Skeletal muscle cell (primary cell): ENCODE results near the gene WDR89.
"Not testable (repeated sequence)": the region's sequence is repeated elsewhere in the genome, so short reads cannot be mapped to it uniquely, and the experiment has no call there.

Experiments
- DNase-seq: peaks from one replicate; pipeline ENCODE4 v3.0.0-alpha.2; 2010; ENCODE audit warnings: low read depth
- H3K4me3 ChIP-seq: 2 replicates; pipeline ENCODE4 v1.5.1; 2011; ENCODE audit warnings: low read depth, mild to moderate bottlenecking, control low read depth, low read length, moderate library complexity

Gene WDR89, protein sequence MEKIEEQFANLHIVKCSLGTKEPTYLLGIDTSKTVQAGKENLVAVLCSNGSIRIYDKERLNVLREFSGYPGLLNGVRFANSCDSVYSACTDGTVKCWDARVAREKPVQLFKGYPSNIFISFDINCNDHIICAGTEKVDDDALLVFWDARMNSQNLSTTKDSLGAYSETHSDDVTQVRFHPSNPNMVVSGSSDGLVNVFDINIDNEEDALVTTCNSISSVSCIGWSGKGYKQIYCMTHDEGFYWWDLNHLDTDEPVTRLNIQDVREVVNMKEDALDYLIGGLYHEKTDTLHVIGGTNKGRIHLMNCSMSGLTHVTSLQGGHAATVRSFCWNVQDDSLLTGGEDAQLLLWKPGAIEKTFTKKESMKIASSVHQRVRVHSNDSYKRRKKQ

DNA sequence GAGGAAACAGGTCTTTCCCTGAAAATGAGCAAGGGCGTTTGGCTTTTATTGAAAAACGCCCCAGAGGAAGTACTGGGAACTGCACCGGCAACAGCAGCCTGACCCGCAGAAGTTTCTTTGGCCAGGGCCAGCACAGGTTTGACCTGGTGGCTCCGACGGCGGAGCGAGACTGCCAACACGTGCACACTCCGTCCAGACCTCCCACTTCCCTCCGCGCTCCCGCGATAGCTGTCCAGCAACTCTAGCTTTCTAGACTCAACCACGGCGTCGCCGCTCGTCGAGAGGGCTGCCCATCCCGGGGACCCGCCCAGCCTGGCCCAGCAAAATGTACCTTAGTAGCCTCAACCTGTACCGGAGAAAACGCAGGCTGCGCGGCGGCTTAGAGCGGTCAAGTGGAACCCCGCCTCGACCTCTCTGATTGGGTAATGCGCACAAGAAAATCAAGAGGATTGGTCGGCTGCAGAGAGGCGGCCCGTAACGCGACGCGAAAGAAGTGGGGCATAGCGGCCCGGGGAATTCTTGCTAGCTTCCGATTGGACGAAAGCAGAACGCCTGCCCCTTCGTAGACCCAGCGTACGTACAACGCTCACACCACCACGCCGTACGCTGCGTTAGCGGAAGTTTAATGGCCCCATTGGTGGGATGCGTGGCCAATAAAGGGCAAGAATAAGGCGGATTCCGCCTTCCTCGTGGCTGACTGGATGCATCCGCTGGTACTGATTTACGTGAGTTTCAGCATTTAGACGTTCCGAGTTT lies at the start of gene WDR89:
WDR89 (minus strand) TSS at position 399 of the 756 bp plus-strand sequence. CDS start 41,929 bp downstream, outside the sequence.
- DNase-seq = peak; percentile 99
- H3K4me3 ChIP-seq = peak within 1 kb of the TSS; percentile 81

GRCh38 chr14:63689132-63689531 lies 47.5 kb upstream of the WDR89 start:
- DNase-seq = no peak
- H3K4me3 ChIP-seq = no peak overlapping the region

GRCh38 chr14:63686926-63687325 lies 45.3 kb upstream of the WDR89 start:
- no peak overlapping the region for H3K4me3 ChIP-seq
- DNase-seq = no peak

GRCh38 chr14:63685401-63685800 lies 43.7 kb upstream of the WDR89 start:
- H3K4me3 ChIP-seq = no peak overlapping the region
- no peak for DNase-seq

- no peak overlapping the region for H3K4me3 ChIP-seq
- no peak for DNase-seq
These were observed 41.3 kb upstream of the WDR89 start for GRCh38 chr14:63682727-63683593.

GRCh38 chr14:63678536-63678935 lies 36.9 kb upstream of the WDR89 start:
- DNase-seq = no peak

GRCh38 chr14:63677891-63678379 lies 36.3 kb upstream of the WDR89 start:
- DNase-seq = peak; percentile 17
- H3K4me3 ChIP-seq = no peak overlapping the region

More at GRCh38 chr14:63678536-63678935, 36.9 kb upstream of the WDR89 start:
- no peak overlapping the region for H3K4me3 ChIP-seq

DNA sequence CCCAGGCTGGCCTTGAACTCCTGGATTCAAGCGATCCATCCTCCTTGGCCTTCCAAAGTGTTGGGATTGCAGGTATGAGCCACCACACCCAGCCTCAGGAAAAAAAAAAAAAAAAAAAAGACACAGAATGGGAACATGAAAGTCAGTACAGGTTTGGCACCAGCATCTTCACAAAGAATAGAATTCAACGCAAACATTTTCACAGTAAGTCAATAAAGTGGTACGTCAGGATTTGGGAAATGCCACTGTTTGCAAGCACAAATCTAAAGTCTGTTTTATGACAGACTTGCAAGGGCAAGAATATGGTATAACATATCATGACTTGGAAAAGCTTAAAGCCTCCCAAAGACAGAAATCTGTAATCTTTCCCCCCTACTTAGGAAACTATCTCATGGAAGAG lies 34.9 kb upstream of the WDR89 start:
- no peak for DNase-seq
- H3K4me3 ChIP-seq = no peak overlapping the region

DNA sequence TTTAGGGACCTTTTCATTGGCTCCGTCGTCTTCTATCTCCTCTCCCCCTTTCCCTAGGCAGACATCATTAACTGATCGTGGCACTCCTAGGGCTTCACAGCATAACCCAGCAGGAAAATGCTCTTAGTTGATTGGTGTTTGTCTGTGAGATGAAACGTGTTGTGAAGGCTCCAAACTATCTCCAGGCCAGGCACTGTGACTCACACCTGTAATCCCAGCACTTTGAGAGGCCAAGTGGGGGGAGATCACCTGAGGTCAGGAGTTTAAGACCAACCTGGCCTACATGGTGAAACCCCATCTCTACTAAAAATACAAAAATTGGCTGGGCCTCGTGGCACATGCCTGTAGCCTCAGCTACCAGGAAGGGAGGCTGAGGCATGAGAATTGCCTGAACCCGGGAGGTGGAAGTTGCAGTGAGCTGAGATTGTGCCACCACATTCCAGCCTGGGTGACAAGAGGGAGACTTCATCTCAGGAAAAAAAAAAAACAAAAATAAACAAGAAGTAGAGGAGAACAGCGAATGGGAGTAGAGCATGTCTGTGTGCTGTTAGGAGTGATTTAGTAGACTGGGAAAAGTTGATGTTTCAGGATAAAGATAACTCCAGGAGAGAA lies 32.3 kb upstream of the WDR89 start:
- DNase-seq = no peak
- no peak overlapping the region for H3K4me3 ChIP-seq

- no peak overlapping the region for H3K4me3 ChIP-seq
- DNase-seq = no peak
These were observed 31.6 kb upstream of the WDR89 start for GRCh38 chr14:63673255-63673654.

GRCh38 chr14:63672417-63673180 lies 30.9 kb upstream of the WDR89 start:
- DNase-seq = no peak

GRCh38 chr14:63671987-63672386 lies 30.3 kb upstream of the WDR89 start:
- no peak for DNase-seq
- H3K4me3 ChIP-seq = no peak overlapping the region

More at GRCh38 chr14:63672417-63673180, 30.9 kb upstream of the WDR89 start:
- no peak overlapping the region for H3K4me3 ChIP-seq

- H3K4me3 ChIP-seq = no peak overlapping the region
- DNase-seq = no peak
These were observed 29.0 kb upstream of the WDR89 start for GRCh38 chr14:63670692-63671091.

DNA sequence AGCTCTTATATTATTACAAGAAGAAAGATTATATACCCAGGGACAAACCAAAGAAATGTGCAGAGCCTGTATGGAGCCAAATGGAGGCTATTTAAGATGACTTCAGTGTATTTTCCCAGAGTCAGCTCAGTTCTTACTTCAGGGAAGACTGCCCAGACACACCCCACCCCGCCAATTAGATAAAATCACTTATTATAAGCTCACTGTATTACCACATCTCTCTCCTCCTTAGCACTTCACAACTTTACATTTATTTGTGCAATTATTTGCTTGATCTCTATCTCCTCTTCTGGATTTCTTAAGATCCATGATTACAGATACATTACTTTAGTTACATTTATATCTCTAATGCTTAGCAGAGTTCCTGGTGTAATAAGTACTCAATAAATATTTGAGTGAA lies 24.7 kb upstream of the WDR89 start:
- no peak for DNase-seq
- no peak overlapping the region for H3K4me3 ChIP-seq

DNA sequence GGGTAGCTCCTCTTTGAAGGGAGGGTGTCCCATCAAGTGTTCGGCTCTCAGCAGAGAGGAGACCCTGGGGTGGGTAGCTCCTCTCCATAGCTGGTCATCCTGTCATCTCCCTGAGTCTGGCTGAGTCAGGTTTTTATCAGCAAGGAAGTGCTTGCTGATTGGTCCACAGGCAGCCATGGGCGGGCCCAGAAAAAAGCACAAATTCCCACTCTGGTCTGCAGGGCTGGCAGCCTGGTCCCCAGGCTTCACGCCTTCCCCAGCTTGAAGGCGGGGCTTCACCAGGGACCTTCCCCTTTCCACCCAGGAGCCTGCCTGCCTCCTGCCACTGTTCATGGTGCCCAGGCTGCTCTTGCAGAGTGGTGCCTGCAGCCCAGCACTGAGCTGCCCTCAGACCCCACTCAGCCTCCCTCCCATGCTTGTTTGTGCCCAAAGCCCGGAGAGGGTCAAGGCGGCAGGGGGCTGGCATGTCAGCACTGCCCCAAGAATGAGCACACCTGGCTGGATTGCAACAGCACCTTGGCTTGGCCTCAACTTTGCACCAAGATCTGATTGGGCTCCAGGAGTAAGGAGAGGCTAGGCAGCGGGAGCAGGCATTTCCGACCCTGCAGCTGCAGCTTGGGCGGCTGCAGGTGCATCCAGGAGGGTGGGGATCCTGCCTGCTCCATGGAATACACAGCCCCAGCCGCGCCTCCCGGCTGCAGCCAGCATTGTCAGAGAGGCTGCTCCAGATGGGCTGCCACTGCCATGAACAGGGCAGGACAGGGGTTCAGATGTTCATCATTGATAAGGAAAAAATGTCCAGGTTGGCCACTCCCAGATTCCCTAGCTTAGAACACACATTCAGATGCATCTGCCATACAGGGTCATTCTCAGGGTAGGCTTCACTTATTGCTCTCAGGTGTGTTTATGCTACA lies 22.0 kb upstream of the WDR89 start:
- no peak for DNase-seq
- H3K4me3 ChIP-seq = no peak overlapping the region

DNA sequence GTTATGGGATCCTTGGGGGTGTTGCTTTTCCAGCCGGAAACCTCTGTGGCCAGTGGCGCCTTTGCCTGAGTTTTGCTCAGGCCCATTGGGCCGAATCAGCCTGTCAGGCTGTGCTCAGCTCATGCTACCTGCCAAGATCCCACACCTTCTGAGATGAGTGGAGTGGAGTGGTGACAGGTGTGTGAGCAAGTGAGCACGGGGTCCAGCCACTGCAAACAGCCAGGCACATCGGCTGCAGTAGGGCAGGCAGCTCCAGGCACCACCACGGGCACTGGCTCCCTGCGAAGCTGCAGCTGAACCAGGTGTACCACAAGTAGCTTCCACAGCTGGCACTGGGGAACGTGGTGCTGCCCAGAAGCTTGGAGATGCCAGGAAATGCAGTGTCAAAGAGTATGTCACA lies 21.1 kb upstream of the WDR89 start:
- DNase-seq = no peak
- no peak overlapping the region for H3K4me3 ChIP-seq

DNA sequence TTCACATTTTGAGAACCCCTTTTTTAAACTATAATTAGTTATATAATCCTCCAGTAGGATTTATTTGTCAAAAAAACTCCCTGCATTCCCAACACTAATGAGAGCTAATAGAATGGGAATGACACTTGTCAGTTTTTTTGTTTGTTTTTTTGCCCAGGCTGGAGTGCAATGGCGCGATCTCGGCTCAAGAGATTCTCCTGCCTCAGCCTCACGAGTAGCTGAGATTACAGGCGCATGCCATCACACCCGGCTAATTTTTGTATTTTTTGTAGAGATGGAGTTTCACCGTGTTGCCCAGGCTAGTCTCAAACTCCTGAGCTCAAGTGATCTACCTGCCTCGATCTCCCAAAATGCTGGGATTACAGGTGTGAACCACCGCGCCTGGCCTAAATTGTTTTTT lies 20.2 kb upstream of the WDR89 start:
- not testable (repeated sequence) for DNase-seq

DNA sequence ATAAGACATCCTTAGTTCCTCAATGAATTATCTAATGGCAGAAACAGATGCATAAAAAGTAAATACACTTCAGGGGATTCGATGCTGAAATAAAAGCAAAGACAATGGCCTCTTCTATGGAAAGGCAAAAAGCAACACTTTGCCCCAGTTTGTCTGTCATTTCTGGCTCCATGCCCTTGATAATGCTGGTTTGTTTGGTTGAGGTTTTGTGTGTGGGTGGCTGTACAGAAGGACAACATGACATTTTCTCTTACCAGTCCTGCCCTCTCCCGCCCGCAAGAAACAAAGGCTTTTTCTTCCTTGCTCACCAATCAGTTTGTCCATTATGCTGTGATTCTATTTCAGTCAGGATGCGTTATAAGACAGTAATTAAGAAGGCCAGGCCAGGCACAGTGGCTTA lies 18.1 kb upstream of the WDR89 start:
- no peak for DNase-seq
- H3K4me3 ChIP-seq = no peak overlapping the region

More for the DNA sequence above, 20.2 kb upstream of the WDR89 start:
- not testable (repeated sequence) for H3K4me3 ChIP-seq
